Duodenal mucosa (tissue), 2 donors: Measurements from ENCODE around the gene KLHL24.
A peak's percentile ranks its signal among the peaks of the same experiment; 100 is the strongest.

Source experiments
- H3K27ac ChIP-seq: one replicate; pipeline ENCODE4 v1.7.0; 2013; ENCODE audit warnings: low read depth, low read length
- H3K27me3 ChIP-seq, 2 donors: one replicate each; pipeline ENCODE4 v1.7.0; 2013; ENCODE audit warnings: low read length in 2 of 2, control low read depth in 1 of 2; ENCODE audit not compliant: insufficient read depth in 2 of 2, control insufficient read depth in 1 of 2
- H3K36me3 ChIP-seq, 2 donors: one replicate each; pipeline ENCODE4 v1.7.0; 2013; ENCODE audit warnings: low read length in 2 of 2, control low read depth in 1 of 2; ENCODE audit not compliant: insufficient read depth in 2 of 2, control insufficient read depth in 1 of 2
- H3K4me1 ChIP-seq, 2 donors: one replicate each; pipeline ENCODE4 v1.7.0; 2013; ENCODE audit warnings: low read length in 2 of 2, control low read depth in 1 of 2; ENCODE audit not compliant: insufficient read depth in 2 of 2, control insufficient read depth in 1 of 2
- H3K4me3 ChIP-seq, 2 donors: one replicate each; pipeline ENCODE4 v1.7.0; 2013; ENCODE audit warnings: low read length in 2 of 2, low read depth in 1 of 2
- H3K9ac ChIP-seq, 2 donors: one replicate each; pipeline ENCODE4 v1.7.0; 2013; ENCODE audit warnings: low read length in 2 of 2, low read depth in 1 of 2
- H3K9me3 ChIP-seq, 2 donors: one replicate each; pipeline ENCODE4 v1.7.0; 2013; ENCODE audit warnings: low read length in 2 of 2, control low read depth in 1 of 2; ENCODE audit not compliant: control insufficient read depth in 1 of 2

The KLHL24 gene

DNA sequence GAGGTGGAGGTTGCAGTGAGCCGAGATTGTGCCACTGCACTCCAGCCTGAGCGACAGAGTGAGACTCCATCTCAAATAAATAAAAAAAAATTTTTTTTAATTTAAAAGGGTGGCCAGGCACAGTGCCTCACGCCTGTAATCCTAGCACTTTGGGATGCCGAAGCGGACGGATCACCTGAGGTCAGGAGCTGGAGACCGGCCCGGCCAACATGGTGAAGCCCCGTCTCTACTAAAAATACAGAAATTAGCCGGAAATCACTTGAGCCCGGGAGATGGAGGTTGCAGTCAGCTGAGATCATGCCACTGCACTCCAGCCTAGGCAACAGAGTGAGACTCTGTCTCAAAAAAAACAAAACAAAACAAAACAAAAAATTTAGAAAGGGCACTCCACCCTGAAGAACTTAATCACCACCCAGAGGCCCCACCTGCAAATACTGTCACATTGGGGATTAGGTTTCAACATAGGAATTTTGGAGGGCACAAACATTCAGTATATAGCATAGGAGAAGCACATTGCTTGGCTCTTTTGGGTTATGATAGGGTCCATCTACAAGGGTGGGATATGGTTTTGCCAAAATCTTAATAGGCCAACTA lies 55.1 kb downstream of the KLHL24 start:
- no peak overlapping the region for H3K4me3 ChIP-seq

DNA sequence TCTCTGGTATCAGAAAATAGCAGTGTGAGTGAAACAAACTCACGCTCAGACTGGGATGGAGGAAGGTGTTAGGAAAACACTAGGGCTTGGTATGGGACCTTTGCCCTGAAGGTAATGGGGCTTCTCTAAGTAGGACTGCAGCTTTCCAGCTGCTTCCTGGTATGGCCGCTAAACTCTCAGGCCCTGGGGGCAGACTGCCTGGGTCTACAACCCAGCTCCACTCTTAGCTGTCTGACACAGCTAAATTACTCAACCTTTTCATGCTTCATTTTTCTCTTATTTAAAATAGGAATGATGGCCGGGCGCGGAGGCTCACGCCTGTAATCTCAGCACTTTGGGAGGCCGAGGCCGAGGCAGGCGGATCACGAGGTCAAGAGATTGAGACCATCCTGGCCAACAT lies 57.0 kb downstream of the KLHL24 start:
- H3K4me1 ChIP-seq = peaks cover 0 to 3% of the 10 kb centered on the region in 2 donors
- H3K36me3 ChIP-seq = no peaks in the 10 kb centered on the region

More for the DNA sequence above, 55.1 kb downstream of the KLHL24 start:
- H3K36me3 ChIP-seq = no peaks in the 10 kb centered on the region
- no peaks in the 10 kb centered on the region for H3K27me3 ChIP-seq
- H3K9ac ChIP-seq = no peak overlapping the region
- H3K4me1 ChIP-seq = no peaks in the 10 kb centered on the region
- H3K9me3 ChIP-seq = no peaks in the 10 kb centered on the region
- no peak overlapping the region for H3K27ac ChIP-seq

DNA sequence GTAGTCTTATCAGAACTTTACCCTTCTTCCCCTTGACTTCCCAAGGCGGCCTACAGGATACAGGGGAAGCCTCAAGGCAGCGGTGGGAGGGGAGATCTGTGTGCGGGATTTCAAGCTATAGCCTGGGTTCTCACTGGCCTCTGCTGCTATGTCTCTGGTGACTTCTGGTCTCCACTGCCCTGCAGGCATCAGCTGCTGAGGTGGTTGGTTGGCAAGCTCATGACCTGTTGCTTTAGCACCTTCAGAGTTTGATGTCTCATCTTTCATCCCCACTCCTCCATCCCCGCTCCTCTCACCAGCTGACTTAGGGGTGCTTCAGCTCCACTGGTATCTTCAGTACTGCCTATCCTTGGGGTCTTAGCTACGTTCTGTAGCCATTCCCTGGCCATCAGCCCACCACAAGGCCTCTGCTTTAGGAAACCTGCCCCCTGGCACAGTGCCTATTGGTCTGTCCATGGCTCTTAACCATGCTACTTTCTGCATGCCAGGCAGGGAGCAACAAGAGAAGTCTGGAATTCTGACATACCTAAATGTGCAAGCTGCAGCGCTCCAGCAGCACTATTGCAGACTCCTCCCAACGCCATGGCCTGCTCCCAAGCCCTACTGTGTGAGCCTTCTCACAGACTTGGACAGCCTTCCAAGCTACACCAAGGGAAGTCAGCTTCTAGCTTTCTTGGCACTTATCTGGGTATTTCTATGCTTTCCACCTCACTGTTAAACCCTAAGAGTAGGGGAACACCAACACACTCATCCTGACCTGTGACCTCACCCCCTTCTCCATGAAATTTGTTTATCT lies 60.3 kb downstream of the KLHL24 start:
- no peaks in the 10 kb centered on the region for H3K27me3 ChIP-seq
- H3K9me3 ChIP-seq = no peaks in the 10 kb centered on the region
- H3K27ac ChIP-seq = no peak overlapping the region
- no peaks in the 10 kb centered on the region for H3K36me3 ChIP-seq
- no peak overlapping the region for H3K9ac ChIP-seq
- no peak overlapping the region for H3K4me3 ChIP-seq
- peaks cover 11% of the 10 kb centered on the region in 2 donors for H3K4me1 ChIP-seq

More for the DNA sequence above, 57.0 kb downstream of the KLHL24 start:
- Histone ChIP-seq H3K9ac (no peak overlapping the region), H3K9me3 (no peaks in the 10 kb centered on the region), H3K27ac (no peak overlapping the region), H3K4me3 (no peak overlapping the region), H3K27me3 (no peaks in the 10 kb centered on the region)

DNA sequence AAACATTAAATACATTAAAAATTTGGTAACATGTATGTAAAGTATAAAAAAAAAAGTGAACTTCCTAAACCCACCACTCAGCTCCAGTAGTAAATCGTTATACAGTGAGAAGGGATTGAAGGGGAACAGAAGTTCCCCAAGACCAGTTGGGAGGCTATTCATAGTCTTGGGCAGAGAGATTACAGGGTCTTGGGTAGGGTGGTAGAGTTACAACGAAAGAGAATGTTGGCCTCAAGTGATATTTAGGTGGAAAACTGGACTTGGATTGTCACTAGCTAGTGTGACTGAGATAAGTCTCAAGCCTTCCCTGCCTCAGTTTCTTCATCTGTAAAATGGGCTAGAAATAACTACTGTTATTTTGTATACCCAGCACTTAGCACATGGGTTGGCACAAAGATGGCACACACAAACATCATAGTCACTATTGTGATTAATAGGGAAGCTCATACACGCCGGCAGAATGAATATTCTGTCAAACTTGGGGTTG lies 61.7 kb downstream of the KLHL24 start:
- Histone ChIP-seq H3K27ac (no peak overlapping the region), H3K36me3 (no peaks in the 10 kb centered on the region), H3K27me3 (no peaks in the 10 kb centered on the region), H3K9me3 (no peaks in the 10 kb centered on the region), H3K4me1 (peaks cover 11% of the 10 kb centered on the region in 2 donors), H3K9ac (peak overlapping the region; percentile 57 to 90), H3K4me3 (peak overlapping the region; percentile 88 to 97)

DNA sequence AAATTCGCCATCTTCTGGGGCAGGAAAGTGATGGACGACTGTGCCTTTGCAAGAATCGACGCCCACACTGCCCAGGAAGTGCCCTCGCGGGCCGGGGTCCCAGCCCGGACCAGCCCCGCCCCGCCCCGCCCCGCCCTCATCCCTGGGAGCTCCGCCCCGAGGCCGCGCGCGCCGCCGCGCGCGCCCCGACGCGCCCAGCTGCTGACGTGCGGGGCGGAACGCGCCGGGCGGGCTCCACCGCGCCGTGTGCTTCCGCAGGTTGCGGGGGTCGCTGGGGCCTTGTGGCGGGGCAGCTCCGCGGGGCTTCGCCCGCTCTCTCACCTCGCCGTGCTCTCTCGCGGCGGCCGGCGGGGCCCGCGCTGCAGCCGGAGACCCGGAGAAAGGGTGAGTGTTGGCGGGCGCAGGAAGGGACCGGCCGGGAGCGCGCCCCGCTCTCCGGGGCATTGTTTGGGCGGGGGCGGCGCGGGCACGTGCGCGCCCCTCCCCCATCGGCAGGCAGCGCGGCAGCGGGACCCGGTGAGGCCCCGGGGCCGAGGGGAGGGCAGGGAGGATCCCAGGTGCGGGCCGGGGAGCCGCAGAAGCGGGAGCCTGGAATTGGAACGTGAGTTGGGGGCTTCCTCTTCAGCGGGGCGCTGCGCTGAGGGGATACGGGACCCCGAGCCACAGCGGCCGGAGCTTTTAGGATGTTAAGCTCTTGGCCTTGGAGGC lies 62.3 kb downstream of the KLHL24 start, which contains the start of gene YEATS2:
Gene YEATS2 (plus strand): TSS at position 188 of the 708 bp plus-strand sequence. CDS start 17,366 bp downstream, outside the sequence.
- no peaks in the 10 kb centered on the region for H3K36me3 ChIP-seq
- peak within 1 kb of the TSS; percentile 83 for H3K27ac ChIP-seq
- H3K4me1 ChIP-seq = peaks cover 11% of the 10 kb centered on the region in 2 donors
- peak within 1 kb of the TSS; percentile 88 to 97 for H3K4me3 ChIP-seq
- peak within 1 kb of the TSS; percentile 90 to 95 for H3K9ac ChIP-seq
- no peaks in the 10 kb centered on the region for H3K9me3 ChIP-seq
- no peaks in the 10 kb centered on the region for H3K27me3 ChIP-seq

DNA sequence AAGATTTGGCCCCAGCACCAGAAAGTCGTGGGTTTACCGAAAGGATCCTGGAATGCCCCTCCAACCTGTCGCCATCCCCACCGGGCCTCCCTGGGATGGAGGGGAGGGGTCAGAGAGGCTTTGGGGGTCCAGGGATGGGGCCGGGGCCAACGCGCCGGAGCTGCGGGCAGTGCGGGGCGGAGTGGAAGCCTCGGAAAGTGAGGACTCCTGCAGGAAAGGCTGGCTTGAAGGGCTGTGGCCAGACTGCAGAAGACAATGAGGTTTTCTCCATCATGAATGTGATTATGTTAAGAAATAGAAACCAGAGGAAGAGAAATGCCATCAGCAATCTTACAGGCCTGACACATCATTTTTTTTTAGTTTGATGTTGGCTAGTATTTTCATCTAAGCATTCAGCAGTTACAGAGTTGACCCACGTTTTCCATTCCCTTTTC lies 62.9 kb downstream of the KLHL24 start:
- Histone ChIP-seq H3K9ac (peak overlapping the region; percentile 90 to 95), H3K27me3 (no peaks in the 10 kb centered on the region), H3K4me1 (peaks cover 11% of the 10 kb centered on the region in 2 donors), H3K4me3 (peak overlapping the region; percentile 88 to 97), H3K27ac (peak overlapping the region; percentile 83), H3K9me3 (no peaks in the 10 kb centered on the region), H3K36me3 (no peaks in the 10 kb centered on the region)

DNA sequence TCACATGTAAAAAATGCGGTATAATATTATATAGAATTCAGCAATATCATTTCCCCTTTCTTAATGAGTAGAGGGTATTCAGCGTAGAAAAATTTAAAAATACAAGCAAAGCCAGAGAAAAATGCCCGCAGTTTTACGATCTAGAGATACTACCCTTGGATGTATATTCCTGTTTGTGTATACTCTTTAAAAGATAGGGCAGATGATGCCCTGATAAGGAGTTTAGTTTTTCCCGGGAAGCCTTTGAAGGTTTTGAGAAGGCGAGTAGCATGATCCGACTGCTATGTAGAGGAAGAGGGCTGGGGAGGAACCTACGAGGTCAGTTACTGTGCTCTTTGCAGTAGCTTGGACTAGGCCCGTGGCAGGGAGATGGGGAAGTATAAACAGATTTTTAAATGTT lies 63.3 kb downstream of the KLHL24 start:
- Histone ChIP-seq H3K27ac (no peak overlapping the region), H3K27me3 (no peaks in the 10 kb centered on the region), H3K4me1 (peaks cover 11% of the 10 kb centered on the region in 2 donors), H3K9me3 (no peaks in the 10 kb centered on the region), H3K9ac (peak overlapping the region in 1 of 2 donors; percentile 90), H3K36me3 (no peaks in the 10 kb centered on the region), H3K4me3 (peak overlapping the region; percentile 88 to 97)

DNA sequence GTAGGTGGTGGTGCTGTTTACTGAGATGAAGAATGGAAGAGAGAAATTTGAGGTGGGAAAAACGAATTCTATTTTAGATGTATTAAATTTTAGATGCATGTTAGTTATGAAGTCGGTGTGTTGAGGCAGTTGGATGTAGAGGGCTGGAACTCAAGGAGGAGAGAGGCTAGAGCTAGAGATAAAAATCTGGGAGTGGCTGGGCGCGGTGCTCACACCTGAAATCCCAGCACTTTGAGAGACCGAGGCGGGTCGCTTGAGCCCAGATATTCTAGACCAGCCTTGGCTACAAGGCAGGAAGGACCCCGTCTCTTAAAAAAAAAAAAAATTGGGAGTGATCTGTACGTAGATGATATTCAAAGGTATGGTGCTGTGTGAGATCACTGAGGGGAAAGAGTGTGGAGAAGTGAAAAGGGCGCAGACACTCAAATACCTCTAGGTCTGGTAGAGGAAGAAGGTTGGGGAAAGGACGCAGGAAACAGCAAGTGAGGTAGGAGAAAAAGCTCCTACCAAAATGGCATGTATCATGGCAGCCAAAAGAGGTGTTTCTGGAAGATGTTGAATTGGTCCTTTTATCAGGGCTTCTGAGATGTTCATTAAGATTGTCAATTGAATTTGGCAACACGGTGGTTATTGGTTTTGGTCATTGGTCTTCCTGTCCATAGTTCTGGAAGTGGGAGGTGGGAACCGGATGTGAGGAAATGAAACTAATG lies 64.0 kb downstream of the KLHL24 start:
- H3K4me1 ChIP-seq = peaks cover 11% of the 10 kb centered on the region in 2 donors
- H3K4me3 ChIP-seq = peak overlapping the region; percentile 88 to 97
- H3K27me3 ChIP-seq = no peaks in the 10 kb centered on the region
- no peaks in the 10 kb centered on the region for H3K9me3 ChIP-seq
- H3K36me3 ChIP-seq = no peaks in the 10 kb centered on the region
- peak overlapping the region in 1 of 2 donors; percentile 90 for H3K9ac ChIP-seq
- H3K27ac ChIP-seq = no peak overlapping the region

DNA sequence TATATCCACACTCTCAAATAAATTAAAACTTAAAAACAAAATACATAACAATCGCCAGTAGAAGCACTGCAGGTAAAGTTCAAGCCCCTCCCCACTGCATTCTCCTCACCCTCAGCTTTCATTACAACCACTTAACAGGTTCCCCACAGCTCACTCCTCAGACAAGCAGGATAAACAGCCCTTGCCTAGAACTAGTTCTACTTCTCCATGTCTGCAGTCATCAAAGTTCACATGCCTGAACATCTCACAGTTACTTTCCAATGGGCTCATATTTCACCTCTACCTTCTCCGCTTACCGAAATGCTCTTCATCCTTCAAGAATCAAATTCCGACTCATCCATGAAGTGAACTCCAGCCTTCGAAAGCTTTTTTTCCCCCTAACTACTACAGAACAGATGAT lies 66.3 kb downstream of the KLHL24 start:
- Histone ChIP-seq H3K4me1 (peaks cover 11% of the 10 kb centered on the region in 2 donors), H3K4me3 (no peak overlapping the region), H3K27me3 (no peaks in the 10 kb centered on the region), H3K9me3 (no peaks in the 10 kb centered on the region), H3K36me3 (no peaks in the 10 kb centered on the region), H3K27ac (no peak overlapping the region), H3K9ac (no peak overlapping the region)
